HG02678 (cell line): ENCODE data around the gene NFIL3.
A peak's percentile ranks its signal among the peaks of the same experiment; 100 is the strongest.
"Not testable (repeated sequence)": the region's sequence is repeated elsewhere in the genome, so short reads cannot be mapped to it uniquely, and the experiment has no call there.

ENCODE experiments used
- ATAC-seq: cut with Tn5 transposase; IDR thresholded peaks from one replicate; pipeline ENCODE4 v1.9.1; 2021; ENCODE audit warnings: mild to moderate bottlenecking, moderate library complexity; ENCODE audit not compliant: unreplicated experiment

The NFIL3 gene

DNA sequence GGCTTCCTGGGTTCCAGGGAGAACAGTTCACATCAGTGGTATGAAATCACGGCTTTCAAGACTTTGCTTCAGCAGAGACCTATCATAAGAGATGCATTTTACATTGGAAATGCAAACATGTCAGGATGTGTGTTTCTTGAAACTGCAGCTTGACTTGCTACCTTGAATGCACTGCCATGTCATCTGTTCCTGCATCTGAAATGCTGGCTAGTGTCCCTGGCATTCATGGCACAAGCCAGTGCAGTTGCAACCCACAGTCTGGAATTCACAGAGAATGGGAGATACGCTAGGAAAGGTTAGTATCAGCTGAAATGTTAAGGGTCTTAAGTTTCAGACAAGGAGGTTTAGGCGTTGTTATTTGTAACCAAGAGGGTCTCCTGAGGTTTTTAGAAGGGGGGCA, 24.7 kb downstream of the NFIL3 start:
- ATAC-seq, result no peak

DNA sequence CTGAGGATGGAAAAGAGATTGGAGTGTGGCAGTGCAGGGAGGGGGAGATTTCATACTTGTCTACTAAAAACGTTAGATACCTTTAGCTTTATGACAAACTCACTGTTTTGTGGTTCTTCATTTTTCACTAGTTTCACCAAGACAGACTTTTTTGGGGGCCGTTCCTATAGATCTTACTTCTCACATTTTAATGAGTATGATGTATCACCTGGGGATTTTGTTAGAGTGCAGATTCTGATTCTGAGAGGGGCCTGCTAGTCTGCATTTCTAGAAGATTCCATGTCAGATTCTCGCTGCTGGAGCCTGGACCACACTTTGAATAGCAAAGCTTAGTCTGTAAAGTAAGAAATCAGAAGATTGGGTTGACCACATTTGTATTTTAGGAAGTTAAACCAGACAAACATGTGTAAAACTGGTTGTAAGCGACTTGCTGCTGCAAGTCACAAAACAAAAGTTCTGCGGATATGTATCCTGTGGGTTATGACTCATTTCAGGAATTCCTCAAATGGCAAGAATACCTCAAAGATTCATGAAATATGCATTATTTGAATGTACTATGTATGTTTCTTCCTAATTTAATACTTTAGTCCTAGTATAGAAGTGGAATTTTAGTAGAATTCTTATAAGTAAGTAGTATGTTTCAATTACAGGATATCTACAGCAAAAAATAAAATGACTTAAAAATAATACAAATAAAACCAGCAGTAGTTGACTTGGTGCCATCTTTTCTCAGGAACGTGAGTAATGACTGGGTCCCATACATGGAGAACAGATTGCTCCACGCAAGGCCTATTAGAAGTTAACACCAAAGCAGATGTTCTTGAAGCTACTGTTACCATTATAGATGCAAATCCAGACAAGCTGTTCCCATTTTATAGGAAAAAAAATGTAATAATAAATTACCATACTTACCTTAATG, 27.8 kb downstream of the NFIL3 start:
- ATAC-seq, result peak; percentile 60

DNA sequence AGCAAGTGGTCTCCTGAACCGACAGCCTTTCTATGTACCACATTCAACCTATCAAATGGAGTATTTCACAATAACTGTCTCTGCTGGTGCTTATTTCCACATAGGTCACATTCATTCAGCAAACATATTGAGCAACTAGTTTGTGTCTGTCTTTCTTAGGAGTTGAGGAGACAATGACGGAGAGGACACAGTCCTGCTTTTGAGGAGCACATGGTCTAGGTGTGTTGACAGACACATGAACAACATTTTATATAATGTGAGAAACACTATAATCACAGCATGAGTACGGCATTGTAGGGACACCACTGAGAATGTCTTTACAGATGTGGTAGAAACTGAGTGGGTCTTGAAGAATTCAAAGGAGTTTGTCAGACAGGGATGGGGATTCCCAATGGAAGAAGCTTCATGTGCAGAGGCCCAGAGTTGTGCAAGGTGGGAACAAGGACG, 28.5 kb downstream of the NFIL3 start:
- ATAC-seq, result no peak

DNA sequence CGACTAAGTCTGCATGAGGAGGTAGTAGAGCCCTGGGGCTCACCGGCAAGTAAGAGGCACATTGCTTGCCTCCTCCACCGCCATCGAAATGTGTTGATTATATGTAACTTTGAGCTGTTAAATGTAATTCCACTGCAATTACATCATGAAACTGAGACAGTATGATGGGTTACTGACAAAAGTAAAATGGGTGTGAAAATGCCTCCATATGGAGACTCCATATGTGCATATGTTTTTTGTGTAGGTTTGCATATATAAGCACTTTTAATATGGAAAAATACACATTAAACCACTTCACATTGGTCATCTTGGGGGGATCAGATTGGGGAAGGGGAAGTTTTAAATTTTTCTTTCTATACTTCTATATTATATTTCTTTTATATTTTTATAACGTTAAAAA, 29.8 kb downstream of the NFIL3 start:
- ATAC-seq, result no peak

DNA sequence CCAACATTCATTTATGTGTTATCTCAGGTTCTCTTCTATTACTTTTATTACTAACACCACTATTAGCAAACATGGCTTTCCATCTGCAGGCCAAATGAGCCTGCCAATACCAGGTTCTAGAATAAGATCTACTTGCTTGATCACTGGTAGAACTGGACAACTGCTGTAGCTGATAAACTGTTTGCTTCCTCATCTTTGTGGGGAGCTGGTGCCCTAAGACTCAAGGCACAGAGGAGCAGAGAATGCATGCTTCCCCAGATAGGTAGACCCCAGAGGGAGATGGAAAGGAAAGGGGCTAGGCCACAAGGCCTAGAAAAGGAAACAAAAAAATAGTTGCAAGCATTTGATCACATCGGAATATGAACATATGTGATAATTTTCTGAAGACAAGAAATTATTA, 31.2 kb downstream of the NFIL3 start:
- no peak for ATAC-seq

DNA sequence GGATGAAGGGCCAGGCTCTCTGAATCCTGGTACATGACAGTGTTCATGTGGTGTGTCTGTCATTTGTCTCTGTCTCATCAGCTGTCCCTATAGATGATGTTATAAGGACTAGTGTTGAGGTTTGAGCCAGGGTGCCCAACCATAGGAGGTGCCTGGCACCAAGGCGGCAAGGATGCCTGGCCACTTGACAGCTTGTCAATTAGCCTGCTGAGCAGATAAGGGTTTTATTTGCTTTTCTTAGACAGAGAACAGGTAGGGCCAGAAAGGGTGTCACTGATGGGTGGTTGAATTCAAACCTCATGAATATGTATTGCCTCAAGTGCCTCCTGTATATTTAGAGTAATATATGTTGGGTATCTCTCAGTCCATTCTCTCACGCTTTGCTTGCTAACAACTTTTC, 31.8 kb downstream of the NFIL3 start:
- no peak for ATAC-seq

DNA sequence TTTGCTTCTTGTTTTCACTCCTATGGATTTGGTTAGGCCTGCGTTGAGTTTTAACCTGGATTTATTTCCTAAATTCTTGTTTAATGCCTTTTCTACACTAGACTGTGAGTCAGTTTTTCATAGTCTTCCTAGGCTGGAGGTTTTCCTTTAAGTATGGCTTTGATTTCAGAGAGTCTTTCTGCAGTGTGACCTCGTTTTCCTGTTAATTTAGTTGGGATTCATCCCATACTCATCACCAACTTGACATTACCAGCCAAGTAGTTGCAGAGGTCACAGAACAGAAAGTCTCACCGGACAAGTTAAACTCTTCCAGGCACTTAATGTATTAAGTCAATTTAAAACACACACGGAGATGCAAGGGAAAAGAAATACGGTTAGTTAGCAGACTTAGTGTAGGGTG, 32.2 kb downstream of the NFIL3 start:
- no peak for ATAC-seq

DNA sequence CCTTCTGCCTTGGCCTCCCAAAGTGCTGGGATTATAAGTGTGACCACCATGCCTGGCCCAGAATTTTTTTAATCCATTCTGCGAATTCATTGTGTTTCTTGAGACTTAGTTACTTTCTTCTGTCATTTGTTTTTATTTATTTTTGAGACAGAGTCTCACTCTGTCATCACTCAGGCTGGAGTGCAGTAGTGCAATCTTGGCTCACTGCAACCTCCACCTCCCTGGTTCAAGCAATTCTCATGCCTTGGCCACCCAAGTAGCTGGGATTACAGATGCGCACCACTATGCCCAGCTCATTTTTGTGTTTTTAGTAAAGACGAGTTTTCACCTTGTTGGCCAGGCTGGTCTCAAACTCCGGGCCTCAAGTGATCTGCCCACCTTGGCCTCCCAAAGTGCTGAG, 33.9 kb downstream of the NFIL3 start:
- not testable (repeated sequence) for ATAC-seq

DNA sequence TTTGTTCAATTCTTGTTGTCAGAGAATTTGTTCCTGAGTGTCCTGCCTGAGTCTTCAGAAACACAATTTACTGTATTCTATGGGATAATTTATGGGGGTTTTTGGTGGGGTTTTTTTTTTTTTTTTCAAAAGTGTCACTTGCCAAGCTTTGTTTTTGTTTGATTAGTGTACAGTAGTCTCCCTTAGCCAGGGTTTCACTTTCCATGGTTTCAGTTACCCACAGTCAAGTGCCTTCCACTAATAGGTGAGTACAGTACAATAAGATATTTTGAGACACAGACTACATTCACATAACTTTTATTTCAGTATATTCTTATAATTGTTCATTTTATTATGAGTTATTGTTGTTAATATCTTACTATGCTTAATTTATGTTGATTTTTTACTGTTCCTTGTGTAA, 36.9 kb downstream of the NFIL3 start:
- no peak for ATAC-seq

DNA sequence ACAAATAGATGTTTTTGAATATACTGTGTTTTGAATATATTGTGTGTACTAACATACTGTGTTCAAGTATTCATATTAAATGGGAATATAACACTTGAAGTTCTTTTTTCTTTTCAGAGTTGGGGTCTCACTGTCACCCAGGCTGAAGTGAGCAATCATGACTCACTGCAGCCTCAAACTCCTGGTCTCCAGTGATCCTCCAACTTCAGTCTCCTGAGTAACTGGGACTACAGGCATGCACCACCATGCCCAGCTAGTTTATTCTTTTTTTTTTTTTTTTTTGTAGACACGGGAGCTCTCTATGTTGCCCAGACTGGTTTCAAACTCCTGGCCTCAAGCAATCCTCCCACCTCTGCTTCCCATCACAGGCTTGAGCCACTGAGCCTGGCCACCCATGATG, 38.7 kb downstream of the NFIL3 start:
- ATAC-seq, result no peak

DNA sequence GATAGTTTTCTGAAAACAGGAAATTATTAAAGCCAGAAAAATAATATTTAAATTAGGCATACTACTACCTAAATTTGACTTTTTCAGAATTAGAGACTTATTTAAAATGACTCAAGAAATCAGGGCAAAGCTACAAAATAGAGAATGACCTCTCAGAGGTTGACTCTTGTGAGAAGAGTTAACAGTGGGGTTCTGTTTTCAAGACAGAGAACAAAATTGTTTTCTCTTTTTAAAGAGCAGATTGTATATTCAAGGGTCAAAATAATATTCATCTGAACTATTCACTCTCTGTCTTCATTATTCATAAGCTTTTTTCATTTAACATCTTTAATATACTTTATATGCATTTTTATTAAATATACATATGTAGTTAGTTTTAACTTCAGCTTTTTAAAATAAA, 40.1 kb downstream of the NFIL3 start:
- ATAC-seq, result no peak

DNA sequence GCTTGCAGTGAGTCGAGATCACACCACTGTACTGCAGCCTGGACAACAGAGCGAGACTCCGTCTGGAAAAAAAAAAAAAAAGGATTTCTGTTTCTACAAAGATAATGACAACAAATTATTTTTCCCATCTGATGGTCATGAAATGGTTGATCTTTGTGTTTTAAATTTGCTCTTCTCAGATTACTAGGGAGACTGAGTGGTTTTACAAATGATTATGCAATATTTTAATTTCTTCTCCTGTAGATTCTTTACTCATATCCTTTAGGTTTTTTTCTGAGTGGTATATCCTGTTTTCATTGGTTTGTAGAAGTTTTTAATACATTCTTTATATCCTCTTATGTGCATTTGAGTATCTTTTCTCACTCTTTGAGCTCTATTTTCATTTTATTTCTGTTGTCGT, 41.3 kb downstream of the NFIL3 start:
- ATAC-seq, result no peak

DNA sequence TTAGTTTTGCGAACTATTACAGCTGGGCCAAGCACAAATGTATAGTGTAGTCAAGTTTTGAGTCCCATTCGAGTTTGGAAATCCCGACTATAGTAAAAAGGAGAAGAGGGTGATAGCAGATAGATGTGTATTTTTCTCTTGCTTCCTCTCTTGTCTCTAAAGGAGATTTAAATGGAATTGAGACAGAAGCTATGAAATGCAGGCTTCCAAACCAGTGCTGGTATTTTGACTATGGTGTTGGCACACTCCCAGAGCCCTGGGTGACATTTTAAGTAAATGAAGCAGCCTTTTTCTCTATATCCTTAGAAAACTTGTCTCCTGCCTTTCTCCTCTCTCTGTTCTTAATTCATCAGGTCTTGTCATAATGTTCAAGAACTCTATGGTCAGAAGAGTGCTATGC, 44.2 kb downstream of the NFIL3 start:
- ATAC-seq, result no peak

DNA sequence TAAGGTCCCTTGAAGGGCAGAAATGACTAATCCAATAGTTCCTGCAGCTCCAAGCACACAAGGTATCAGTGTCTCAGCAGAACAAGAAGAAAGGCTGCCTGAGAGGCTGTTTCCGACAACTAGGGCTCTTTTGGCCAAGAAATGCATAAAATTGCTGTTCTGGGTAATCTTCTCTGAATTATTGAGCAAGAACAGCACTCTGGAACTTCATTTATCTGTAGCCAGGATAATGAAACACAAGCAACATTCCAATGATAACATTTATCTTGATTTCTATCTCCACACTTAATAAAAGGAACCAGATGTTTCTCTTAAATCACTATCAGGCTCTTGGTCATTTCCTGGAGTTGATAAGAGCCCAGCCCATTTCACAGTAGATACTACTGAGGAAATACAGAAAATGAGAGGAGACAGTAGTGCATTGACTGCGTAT, 44.9 kb downstream of the NFIL3 start:
- no peak for ATAC-seq

DNA sequence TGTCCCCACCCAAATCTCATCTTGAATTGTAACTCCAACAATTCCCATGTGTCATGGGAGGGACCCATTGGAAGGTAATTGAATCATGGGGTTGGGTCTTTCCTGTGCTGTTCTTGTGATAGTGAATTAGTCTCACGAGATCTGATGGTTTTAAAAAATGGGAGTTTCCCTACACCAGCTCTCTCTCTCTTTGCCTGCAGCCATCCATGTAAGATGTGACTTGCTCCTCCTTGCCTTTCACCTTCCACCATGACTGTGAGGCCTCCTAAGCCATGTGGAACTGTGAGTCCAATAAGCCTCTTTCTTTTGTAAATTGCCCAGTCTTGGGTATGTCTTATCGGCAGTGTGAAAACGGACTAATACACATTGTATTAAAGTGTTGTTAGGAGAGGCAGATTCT, 45.6 kb downstream of the NFIL3 start:
- not testable (repeated sequence) for ATAC-seq

DNA sequence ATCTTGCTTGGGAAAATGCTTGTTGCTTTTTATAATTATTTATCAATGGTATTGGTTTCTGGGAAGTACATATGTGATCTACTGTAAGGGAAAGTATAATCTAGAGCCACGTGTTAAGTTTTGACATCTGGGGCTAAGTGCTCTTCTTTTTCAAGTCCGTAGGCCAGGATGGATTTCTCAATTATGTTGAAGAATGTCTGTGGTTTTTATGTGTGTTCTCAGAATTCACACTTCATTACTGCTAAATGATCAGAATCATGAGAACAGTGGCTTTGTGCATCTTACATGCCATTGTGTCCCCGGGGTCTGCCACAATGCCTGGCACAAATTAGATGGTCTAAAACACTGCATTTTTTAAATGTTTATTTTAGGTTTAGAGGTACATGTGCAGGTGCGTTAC, 47.4 kb downstream of the NFIL3 start:
- no peak for ATAC-seq

DNA sequence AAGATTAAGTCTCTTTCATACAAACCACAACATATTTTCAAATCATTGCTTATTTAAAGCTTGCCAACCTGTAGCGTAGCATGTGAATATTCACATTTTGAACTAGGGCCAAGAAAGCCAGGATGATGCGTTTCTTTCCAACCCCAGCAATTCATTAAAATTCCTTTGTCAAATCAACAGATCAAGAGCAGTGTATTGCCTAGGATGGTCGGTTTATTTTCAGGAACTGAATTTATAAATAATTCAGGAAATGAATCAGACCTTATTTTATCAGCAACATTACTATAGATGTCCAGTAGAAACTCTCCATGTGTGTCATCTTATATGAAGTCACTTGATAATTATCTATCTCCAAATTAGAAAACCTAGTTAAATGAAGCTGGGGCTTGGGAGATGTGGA, 48.7 kb downstream of the NFIL3 start:
- ATAC-seq, result no peak

DNA sequence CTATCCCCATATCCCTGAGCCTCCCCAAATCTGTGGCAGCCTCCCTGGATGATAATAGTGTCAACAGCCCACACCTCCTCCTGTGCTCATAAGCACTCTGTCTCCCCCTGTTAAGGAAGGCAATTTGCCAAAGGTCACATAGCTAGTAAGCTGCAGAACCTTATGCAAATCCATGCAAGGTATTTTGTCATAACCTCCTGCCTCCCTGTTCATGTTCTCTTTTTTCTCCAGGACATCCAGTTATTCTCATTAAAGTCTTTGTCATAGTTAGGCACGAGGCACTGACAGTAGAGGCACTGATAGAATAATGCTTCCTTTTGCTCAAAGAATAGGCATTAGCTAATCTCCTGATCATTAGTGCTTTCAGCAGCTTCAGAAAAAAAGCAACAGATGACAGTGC, 51.7 kb downstream of the NFIL3 start:
- no peak for ATAC-seq

DNA sequence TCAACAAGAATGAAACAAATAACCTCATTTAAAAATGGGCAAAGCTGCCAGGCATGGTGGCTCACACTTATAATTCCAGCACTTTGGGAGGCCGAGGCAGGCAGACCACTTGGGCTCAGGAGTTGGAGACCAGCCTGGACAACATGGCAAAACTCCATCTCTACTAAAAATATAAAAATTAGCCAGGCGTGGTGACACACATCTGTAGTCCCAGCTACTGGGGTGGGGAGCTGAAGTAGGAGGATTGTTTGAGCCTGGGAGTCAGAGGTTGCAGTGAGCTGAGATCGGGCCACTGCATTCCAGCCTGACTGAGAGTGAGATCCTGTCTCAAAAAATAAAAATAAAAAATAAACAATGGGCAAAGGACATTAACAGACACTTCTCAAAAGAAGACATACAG, 53.6 kb downstream of the NFIL3 start:
- ATAC-seq, result not testable (repeated sequence)

DNA sequence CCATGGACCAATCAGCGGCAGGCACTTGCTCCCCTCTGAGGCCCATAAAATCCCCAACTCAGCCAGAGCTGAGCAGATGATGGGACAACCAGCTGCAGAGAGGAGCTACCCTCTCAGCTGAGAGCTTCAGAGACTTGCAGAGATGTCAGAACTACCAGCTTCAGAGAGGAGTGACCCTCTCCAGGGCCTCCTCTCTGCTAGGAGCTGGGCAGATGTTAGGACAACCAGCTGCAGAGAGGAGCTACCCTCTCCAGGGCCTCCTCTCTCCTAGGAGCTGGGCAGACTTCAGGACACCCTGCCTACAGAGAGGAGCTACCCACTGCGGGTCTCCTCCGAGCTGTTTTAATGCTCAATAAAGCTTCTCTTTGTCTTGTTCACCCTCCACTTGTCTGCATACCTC, 58.9 kb downstream of the NFIL3 start:
- no peak for ATAC-seq

DNA sequence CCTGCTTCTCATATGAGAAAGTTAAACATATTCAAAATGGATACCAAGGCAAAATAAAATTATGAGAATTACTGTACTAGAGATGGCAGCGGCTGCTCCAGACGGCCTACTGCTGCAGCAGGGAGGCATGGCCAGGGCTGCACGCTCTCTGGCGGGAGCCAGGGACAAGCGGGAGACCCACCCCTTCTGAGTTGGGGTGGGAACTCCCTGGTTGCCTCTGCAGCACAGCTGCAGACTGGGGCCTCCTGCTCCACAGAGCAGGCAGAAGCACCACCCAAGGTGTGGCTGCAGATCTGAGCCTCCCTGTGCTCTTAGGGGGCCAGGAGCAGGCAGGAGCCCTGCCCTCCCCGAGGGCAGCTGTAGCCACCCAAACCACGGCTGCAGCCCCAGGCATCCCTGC, 59.6 kb downstream of the NFIL3 start:
- ATAC-seq, result no peak

DNA sequence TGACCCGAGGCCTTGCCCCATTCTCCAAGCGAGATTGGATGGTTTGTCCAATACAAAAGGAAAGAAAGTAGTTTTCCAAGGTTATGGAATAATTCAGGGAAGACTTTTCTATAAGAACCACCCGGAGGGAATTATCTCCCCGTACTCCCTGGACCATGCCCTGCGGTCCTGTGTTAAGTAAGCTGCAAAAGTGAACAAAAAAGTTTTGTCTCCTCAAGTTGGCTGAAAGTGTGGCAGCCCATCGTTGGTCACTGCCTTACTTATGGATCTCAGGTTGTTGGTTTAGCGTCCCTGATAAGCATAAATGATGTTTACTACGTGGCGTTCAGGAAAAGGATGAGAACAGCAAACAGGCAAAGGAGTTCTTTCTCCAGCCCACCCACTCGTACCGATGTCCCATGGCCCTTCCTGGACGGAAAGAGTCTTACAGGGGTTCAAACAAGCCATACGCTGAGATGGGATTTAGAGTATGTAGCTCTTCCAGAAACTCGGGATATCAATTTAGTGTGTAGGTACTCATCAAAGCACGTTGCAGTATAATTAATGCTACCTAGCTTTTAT, 61.5 kb downstream of the NFIL3 start:
- no peak for ATAC-seq
